Ramos (cell line): ENCODE results near the gene YJU2.
"Not testable (repeated sequence)": the region's sequence is repeated elsewhere in the genome, so short reads cannot be mapped to it uniquely, and the experiment has no call there.

ENCODE experiments used
- in situ Hi-C: fragments of 300-500 bp; cut with MboI; formaldehyde crosslinking; loops from one replicate; pipeline ENCODE4 v1.14.3; 2022; ENCODE audit warnings: low sequenced_read_pairs; ENCODE audit not compliant: unreplicated experiment

YJU2 gene

GRCh38 chr19:4266253-4267000 is 19.5 kb downstream of the YJU2 start:
- in situ Hi-C loops: loop anchor here (10.0 kb wide), 1 partner anchor 258 kb away; no protein-coding TSS in a partner anchor

- in situ Hi-C loops: loop anchor here (10.0 kb wide), 1 partner anchor 258 kb away; no protein-coding TSS in a partner anchor
These were observed 20.4 kb downstream of the YJU2 start for GRCh38 chr19:4267101-4267900.

- in situ Hi-C loops: loop anchor here (10.0 kb wide), 1 partner anchor 257 kb away; no protein-coding TSS in a partner anchor
These were observed 21.3 kb downstream of the YJU2 start for GRCh38 chr19:4267901-4268815.

GRCh38 chr19:4268816-4269430 is 22.0 kb downstream of the YJU2 start:
- in situ Hi-C loops: loop anchor here (10.0 kb wide), 1 partner anchor 256 kb away; no protein-coding TSS in a partner anchor

- in situ Hi-C loops: loop anchor here (5.0 kb wide), 1 partner anchor 74 kb away; no protein-coding TSS in a partner anchor
These were observed 26.0 kb downstream of the YJU2 start for GRCh38 chr19:4272894-4273293.

GRCh38 chr19:4274321-4274686 is 27.4 kb downstream of the YJU2 start:
- in situ Hi-C loops: loop anchor here (5.0 kb wide), 1 partner anchor 73 kb away; no protein-coding TSS in a partner anchor

- in situ Hi-C loops: no loop called here
These were observed 30.4 kb downstream of the YJU2 start for GRCh38 chr19:4277191-4277696.

GRCh38 chr19:4278010-4278409 is 31.1 kb downstream of the YJU2 start:
- in situ Hi-C loops: no loop called here

- in situ Hi-C loops: no loop called here
These were observed 31.8 kb downstream of the YJU2 start, which contains the start of gene SHD for GRCh38 chr19:4278419-4279266. Gene SHD (plus strand): TSS chr19:4279266. CDS start chr19:4280064, 798 bp downstream.

- in situ Hi-C loops: no loop called here
These were observed 32.3 kb downstream of the YJU2 start for GRCh38 chr19:4279267-4279529.

GRCh38 chr19:4279530-4280422 is 32.9 kb downstream of the YJU2 start:
- in situ Hi-C loops: no loop called here

GRCh38 chr19:4284176-4284958 is 37.5 kb downstream of the YJU2 start:
- in situ Hi-C loops: no loop called here

- in situ Hi-C loops: no loop called here
These were observed 38.1 kb downstream of the YJU2 start for GRCh38 chr19:4284974-4285373.

- in situ Hi-C loops: not testable (repeated sequence)
These were observed 39.3 kb downstream of the YJU2 start for GRCh38 chr19:4286141-4286540.

- in situ Hi-C loops: no loop called here
These were observed 41.4 kb downstream of the YJU2 start for GRCh38 chr19:4288091-4288777.

GRCh38 chr19:4291184-4291732 is 44.4 kb downstream of the YJU2 start:
- in situ Hi-C loops: no loop called here
